ENCODE measurements around the gene SYNE2. TPM values are rescaled to one million over a fixed set of nuclear protein-coding genes. Genes with fewer than 3 reads are reported as not detected.

SYNE2 gene
- total RNA-seq, 2 experiments from 2014 or later, result 150 to 212 TPM

DNA sequence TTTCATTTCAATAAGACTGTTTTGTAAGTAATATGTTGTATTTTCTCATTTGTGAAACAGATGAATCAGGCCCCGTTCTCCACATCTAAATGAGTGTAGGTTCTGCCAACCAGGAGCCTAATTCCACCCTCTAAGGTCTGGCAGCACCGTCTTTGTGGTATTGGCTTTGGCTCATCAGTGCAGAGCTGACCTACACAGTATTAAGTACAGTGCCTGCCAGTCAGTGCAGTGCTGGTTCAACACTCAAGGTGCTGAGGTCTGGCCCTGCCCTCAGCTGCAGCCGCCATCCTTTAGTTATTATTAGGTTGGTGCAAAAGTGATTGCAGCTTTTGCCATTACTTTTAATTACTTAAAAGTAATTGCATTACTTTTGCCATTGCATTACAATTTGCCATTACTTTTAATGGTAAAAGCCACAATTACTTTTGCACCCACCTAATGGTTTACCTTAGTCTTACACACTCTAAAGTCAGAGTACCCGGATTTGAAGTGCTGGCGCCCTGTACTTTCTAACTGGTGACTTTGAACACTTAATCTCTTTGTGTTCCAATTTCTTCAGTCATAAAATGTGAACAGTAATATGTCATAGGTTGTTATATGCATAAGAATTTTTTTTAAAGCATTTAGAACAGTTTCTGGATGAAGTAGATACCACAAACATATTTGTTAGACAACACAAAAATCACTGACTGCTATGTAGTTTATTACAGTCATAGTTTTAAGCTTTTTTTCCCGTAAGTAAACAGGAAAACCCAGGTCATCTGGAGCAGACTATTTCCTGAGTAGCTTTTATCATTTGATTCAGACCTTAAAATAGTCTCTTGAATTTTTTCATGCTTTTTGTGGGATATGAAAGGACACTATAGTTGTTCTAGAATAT, 99.5 kb downstream of the SYNE2 start:
- Histone ChIP-seq H3K27ac (ENCODE audit: low read depth, low read length, poor library complexity, severe bottlenecking) (no peak overlapping the region), H3K36me3 (ENCODE audit: insufficient read depth, low read length) (peaks cover 93% of the 10 kb centered on the region), H2AFZ (ENCODE audit: low read length) (no peak overlapping the region), H3K4me1 (ENCODE audit: insufficient read depth, low read length, poor library complexity, severe bottlenecking) (no peaks in the 10 kb centered on the region), H3K4me3 (ENCODE audit: low read depth, low read length, poor library complexity, severe bottlenecking) (no peak overlapping the region), H4K20me1 (ENCODE audit: insufficient read depth, low read length) (no peaks in the 10 kb centered on the region), H3K9me2 (ENCODE audit: insufficient read depth, low read length) (no peaks in the 10 kb centered on the region), H3K4me2 (ENCODE audit: low read length) (no peak overlapping the region), H3K79me2 (ENCODE audit: insufficient read depth, low read depth, low read length) (no peaks in the 10 kb centered on the region), H3K9me3 (ENCODE audit: low read length) (no peaks in the 10 kb centered on the region)
- TF ChIP-seq, protein P1, sequence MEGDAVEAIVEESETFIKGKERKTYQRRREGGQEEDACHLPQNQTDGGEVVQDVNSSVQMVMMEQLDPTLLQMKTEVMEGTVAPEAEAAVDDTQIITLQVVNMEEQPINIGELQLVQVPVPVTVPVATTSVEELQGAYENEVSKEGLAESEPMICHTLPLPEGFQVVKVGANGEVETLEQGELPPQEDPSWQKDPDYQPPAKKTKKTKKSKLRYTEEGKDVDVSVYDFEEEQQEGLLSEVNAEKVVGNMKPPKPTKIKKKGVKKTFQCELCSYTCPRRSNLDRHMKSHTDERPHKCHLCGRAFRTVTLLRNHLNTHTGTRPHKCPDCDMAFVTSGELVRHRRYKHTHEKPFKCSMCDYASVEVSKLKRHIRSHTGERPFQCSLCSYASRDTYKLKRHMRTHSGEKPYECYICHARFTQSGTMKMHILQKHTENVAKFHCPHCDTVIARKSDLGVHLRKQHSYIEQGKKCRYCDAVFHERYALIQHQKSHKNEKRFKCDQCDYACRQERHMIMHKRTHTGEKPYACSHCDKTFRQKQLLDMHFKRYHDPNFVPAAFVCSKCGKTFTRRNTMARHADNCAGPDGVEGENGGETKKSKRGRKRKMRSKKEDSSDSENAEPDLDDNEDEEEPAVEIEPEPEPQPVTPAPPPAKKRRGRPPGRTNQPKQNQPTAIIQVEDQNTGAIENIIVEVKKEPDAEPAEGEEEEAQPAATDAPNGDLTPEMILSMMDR (conservative IDR thresholded peaks at IDR 0.05; ENCODE audit: low read length), result no peak
- no peak for TF ChIP-seq EZH2phosphoT487 (IDR thresholded peaks at IDR 0.05; ENCODE audit: borderline replicate concordance, low read depth, low read length)
- ChIA-PET CTCF (ENCODE audit: unreplicated experiment) (no interaction called here), POLR2A (no interaction called here)
- intact Hi-C loops (cut with micrococcal nuclease; ENCODE audit: unreplicated experiment), result no loop called here
- no TSS peak for BruUV-seq (replicated peaks)
- DNase-seq (ENCODE audit: low spot score), result no peak

DNA sequence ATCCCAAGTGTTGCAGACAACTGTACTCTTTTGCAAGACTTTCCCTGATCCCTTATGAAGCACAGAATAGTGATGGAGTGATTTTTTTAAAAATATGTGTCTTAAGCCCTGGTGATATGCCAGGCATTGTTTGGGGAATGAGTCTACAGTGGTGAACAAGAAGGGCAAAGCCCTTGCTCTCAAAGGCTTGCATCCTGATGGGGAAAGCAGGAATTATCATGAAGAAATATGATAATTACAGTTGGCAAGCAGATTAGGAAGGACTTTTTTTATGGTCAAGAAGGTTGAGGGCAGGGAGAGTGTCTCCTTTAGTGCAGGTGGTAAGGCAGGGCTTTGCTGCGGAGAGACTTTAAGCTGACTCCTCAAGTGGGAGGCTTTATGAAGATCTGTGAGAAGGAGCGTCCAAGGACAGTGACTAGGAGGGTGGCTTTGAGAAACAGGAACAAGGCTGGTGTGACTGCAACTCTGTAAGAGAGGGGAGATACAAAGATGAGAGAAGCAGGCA, 100.2 kb downstream of the SYNE2 start:
- intact Hi-C loops (cut with micrococcal nuclease; ENCODE audit: unreplicated experiment), result no loop called here
- Histone ChIP-seq H4K20me1 (ENCODE audit: insufficient read depth, low read length) (no peaks in the 10 kb centered on the region), H3K36me3 (ENCODE audit: insufficient read depth, low read length) (peaks cover 91% of the 10 kb centered on the region), H3K4me2 (ENCODE audit: low read length) (no peak overlapping the region), H3K4me1 (ENCODE audit: insufficient read depth, low read length, poor library complexity, severe bottlenecking) (no peaks in the 10 kb centered on the region), H3K79me2 (ENCODE audit: insufficient read depth, low read depth, low read length) (no peaks in the 10 kb centered on the region), H3K27ac (ENCODE audit: low read depth, low read length, poor library complexity, severe bottlenecking) (no peak overlapping the region), H3K9me2 (ENCODE audit: insufficient read depth, low read length) (no peaks in the 10 kb centered on the region), H3K9me3 (ENCODE audit: low read length) (no peaks in the 10 kb centered on the region), H2AFZ (ENCODE audit: low read length) (no peak overlapping the region), H3K4me3 (ENCODE audit: low read depth, low read length, poor library complexity, severe bottlenecking) (no peak overlapping the region)
- ChIA-PET POLR2A (interaction anchor here (0.6 kb wide), 1 partner anchor 23 kb away, joined by 3 read pairs; no protein-coding TSS in a partner anchor), CTCF (ENCODE audit: unreplicated experiment) (no interaction called here)
- DNase-seq (ENCODE audit: low spot score), result no peak
- BruUV-seq (replicated peaks), result no TSS peak
- TF ChIP-seq EZH2phosphoT487 (IDR thresholded peaks at IDR 0.05; ENCODE audit: borderline replicate concordance, low read depth, low read length), result no peak

DNA sequence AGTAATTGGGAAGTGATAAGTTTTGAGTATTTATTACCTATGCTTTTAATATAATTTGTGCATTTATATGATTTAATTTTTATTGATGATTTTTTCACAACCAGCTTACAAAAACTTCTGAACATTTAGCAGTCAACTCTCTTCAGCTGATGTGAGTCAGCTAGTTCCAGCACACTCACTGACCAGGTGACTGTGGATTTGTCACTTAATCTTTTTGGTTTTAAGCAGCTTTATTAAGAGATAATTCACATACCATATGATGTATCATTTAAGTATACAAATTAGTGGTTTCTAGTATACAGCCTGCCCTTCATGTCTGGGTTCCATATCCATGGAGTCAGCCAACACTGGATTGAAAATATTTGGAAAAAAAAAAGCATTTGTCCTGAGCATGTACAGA, 103.5 kb downstream of the SYNE2 start:
- no peaks in the 10 kb centered on the region for H3K9me3 ChIP-seq (ENCODE audit: low read length)
- intact Hi-C loops (cut with micrococcal nuclease; ENCODE audit: unreplicated experiment), result no loop called here
- DNase-seq (ENCODE audit: low spot score), result no peak
- CTCF ChIA-PET (ENCODE audit: unreplicated experiment), result no interaction called here
- no peak overlapping the region for H2AFZ ChIP-seq (ENCODE audit: low read length)
- no peaks in the 10 kb centered on the region for H3K79me2 ChIP-seq (ENCODE audit: insufficient read depth, low read depth, low read length)
- H3K36me3 ChIP-seq (ENCODE audit: insufficient read depth, low read length), result peaks cover 75% of the 10 kb centered on the region
- H3K4me3 ChIP-seq (ENCODE audit: low read depth, low read length, poor library complexity, severe bottlenecking), result no peak overlapping the region
- no peaks in the 10 kb centered on the region for H4K20me1 ChIP-seq (ENCODE audit: insufficient read depth, low read length)
- no peak overlapping the region for H3K27ac ChIP-seq (ENCODE audit: low read depth, low read length, poor library complexity, severe bottlenecking)
- no peak overlapping the region for H3K4me2 ChIP-seq (ENCODE audit: low read length)
- BruUV-seq (replicated peaks), result no TSS peak
- H3K4me1 ChIP-seq (ENCODE audit: insufficient read depth, low read length, poor library complexity, severe bottlenecking), result no peaks in the 10 kb centered on the region
- POLR2A ChIA-PET, result interaction anchor here (1.1 to 1.2 kb wide), 2 partner anchors 39 to 96 kb away, joined by 3 to 4 read pairs; no protein-coding TSS in a partner anchor
- no peak for TF ChIP-seq EZH2phosphoT487 (IDR thresholded peaks at IDR 0.05; ENCODE audit: borderline replicate concordance, low read depth, low read length)
- TF ChIP-seq, protein P1 (conservative IDR thresholded peaks at IDR 0.05; ENCODE audit: low read length), result no peak
- no peaks in the 10 kb centered on the region for H3K9me2 ChIP-seq (ENCODE audit: insufficient read depth, low read length)
